Activated CD8-positive, alpha-beta T cell treated with anti-CD3 and anti-CD28 coated beads for 36 hours (primary cell): ENCODE measurements around the gene BTG1. TPM values are rescaled to one million over a fixed set of nuclear protein-coding genes. Genes with fewer than 3 reads are reported as not detected.

Experiments
- ATAC-seq: fragments of 200-7000 bp; cut with Tn5 transposase; one replicate; pipeline ENCODE4 v1.10.0; 2021; ENCODE audit warnings: mild to moderate bottlenecking, moderate library complexity
- CTCF ChIA-PET: fragments of 350-600 bp; sonication (Branson Sonifier 250); formaldehyde crosslinking; loops from one replicate; lab custom pipeline; 2021; ENCODE audit warnings: antibody characterized with exemption; lab: Charles Lee
- POLR2A ChIA-PET: fragments of 350-600 bp; sonication (Branson Sonifier 250); formaldehyde crosslinking; loops from one replicate; lab custom pipeline; 2021; ENCODE audit warnings: antibody characterized with exemption; lab: Charles Lee
- DNase-seq: peaks from one replicate; pipeline ENCODE4 v3.0.0-alpha.2; 2020
- H3K27ac Mint-ChIP-seq: one replicate; pipeline ENCODE4 v1.8.0; 2021; ENCODE audit warnings: mild to moderate bottlenecking, mixed read lengths
- H3K27me3 Mint-ChIP-seq: one replicate; pipeline ENCODE4 v1.8.0; 2021; ENCODE audit warnings: mixed read lengths
- H3K36me3 Mint-ChIP-seq: one replicate; pipeline ENCODE4 v1.8.0; 2021; ENCODE audit warnings: low read depth, mixed read lengths
- H3K4me1 Mint-ChIP-seq: one replicate; pipeline ENCODE4 v1.8.0; 2021; ENCODE audit warnings: low read depth, mixed read lengths
- H3K4me3 Mint-ChIP-seq: one replicate; pipeline ENCODE4 v1.8.0; 2021; ENCODE audit warnings: mild to moderate bottlenecking, moderate library complexity, mixed read lengths
- H3K9me3 Mint-ChIP-seq: one replicate; pipeline ENCODE4 v1.8.0; 2021; ENCODE audit warnings: mixed read lengths
- intact Hi-C: fragments of 100-400 bp; cut with micrococcal nuclease; formaldehyde crosslinking; loops from one replicate; pipeline ENCODE4 v1.10.0; 2022
- total RNA-seq, 2 experiments: library from RNA; stranded (reverse); gene quantifications; one replicate each; pipeline ENCODE4 v1.2.3, GENCODE V29; 2021
- TF ChIP-seq, protein P1 (sequence below): fragments of 200-600 bp; IDR thresholded peaks from one replicate; pipeline ENCODE4 v1.8.0; 2022; ENCODE audit warnings: antibody characterized with exemption, mild to moderate bottlenecking

BTG1 gene
- total RNA-seq, 2 experiments from 2014 or later = 197 to 200 TPM

DNA sequence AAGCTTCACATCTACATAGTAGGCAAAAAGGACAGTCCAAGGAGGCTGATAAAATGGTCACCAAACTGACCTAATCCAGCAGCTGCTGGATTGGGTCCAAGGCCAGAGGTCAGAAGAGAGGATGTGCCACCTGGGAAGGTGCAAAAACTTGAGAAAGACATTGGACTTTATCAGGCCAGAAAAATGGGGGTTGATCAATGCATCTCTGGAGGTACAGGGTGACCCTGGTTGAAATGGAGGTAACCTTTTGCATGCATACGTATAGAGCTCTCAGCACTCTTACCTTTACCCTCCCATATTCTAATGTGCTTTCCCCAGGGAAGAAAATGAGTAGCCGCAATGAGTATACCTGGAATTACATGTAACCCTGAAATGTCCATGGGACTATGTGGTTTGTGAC, 16.0 kb downstream of the BTG1 start:
- Mint-ChIP-seq H3K4me3 (peak overlapping the region; percentile 13), H3K4me1 (peaks cover 76% of the 10 kb centered on the region), H3K27me3 (no peaks in the 10 kb centered on the region), H3K36me3 (peaks cover 60% of the 10 kb centered on the region), H3K27ac (peak overlapping the region; percentile 90), H3K9me3 (peaks cover 6% of the 10 kb centered on the region)
- CTCF ChIA-PET = interaction anchor here (0.8 to 1.1 kb wide), 2 partner anchors 15 to 19 kb away, joined by 3 read pairs; no protein-coding TSS in a partner anchor
- no peak for ATAC-seq
- TF ChIP-seq, protein P1, sequence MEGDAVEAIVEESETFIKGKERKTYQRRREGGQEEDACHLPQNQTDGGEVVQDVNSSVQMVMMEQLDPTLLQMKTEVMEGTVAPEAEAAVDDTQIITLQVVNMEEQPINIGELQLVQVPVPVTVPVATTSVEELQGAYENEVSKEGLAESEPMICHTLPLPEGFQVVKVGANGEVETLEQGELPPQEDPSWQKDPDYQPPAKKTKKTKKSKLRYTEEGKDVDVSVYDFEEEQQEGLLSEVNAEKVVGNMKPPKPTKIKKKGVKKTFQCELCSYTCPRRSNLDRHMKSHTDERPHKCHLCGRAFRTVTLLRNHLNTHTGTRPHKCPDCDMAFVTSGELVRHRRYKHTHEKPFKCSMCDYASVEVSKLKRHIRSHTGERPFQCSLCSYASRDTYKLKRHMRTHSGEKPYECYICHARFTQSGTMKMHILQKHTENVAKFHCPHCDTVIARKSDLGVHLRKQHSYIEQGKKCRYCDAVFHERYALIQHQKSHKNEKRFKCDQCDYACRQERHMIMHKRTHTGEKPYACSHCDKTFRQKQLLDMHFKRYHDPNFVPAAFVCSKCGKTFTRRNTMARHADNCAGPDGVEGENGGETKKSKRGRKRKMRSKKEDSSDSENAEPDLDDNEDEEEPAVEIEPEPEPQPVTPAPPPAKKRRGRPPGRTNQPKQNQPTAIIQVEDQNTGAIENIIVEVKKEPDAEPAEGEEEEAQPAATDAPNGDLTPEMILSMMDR = no peak
- no peak for DNase-seq
- intact Hi-C loops = loop anchor here (5.0 to 10.0 kb wide), 3 partner anchors 72 to 1315 kb away; partner anchors contain the start of gene UBE2N
- POLR2A ChIA-PET = interaction anchor here (0.6 to 1.0 kb wide), 3 partner anchors 10 to 410 kb away, joined by 3 to 5 read pairs (median 3); partner anchors contain the start of gene BTG1

DNA sequence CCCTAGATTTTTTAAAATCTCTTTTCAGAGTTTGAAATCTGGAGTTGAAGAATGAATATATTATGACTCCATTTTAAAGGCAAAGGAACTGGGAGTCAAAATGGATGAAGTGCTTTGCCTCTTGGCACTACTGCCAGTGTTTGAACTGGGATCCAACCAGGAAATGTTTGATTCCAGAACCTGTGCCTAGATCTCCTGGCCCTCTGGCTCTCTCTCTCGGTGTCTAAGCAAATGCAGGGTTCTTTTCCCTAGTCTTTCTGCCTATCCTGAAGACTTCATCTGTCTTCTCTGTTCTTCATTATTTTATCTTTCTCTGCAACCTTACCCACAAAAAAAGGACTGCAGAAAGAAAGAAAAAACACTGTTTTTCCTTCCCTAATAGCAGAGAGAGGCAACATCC, 17.0 kb downstream of the BTG1 start:
- intact Hi-C loops = no loop called here
- Mint-ChIP-seq H3K27ac (peak overlapping the region; percentile 78), H3K9me3 (peaks cover 6% of the 10 kb centered on the region), H3K4me3 (no peak overlapping the region), H3K4me1 (peaks cover 76% of the 10 kb centered on the region), H3K36me3 (peaks cover 60% of the 10 kb centered on the region), H3K27me3 (no peaks in the 10 kb centered on the region)
- DNase-seq (no peak), ATAC-seq (no peak)
- CTCF ChIA-PET = no interaction called here
- POLR2A ChIA-PET = no interaction called here
- TF ChIP-seq, protein P1 = no peak

DNA sequence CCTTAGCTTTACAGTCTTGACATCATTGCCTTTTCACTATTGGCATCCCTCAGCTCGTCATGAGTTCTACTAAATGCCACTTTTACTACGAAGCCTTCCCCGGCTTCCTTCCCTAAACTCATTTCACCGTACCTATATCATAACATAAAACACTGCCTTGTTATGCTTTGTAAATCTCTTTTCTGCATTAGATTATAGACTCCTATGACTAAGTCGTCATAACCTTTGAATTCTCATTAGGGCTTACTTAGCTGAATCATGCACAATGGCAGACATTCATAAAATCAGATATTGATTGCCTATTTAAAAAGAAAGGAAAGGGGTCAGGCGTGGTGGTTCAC, 21.0 kb downstream of the BTG1 start:
- ChIA-PET CTCF (no interaction called here), POLR2A (interaction anchor here (0.8 to 3.5 kb wide), 5 partner anchors 10 to 21 kb away, joined by 3 to 16 read pairs (median 4); partner anchors contain the start of gene BTG1)
- DNase-seq (no peak), ATAC-seq (peak; percentile 67)
- intact Hi-C loops = no loop called here
- peaks cover 65% of the 10 kb centered on the region for H3K36me3 Mint-ChIP-seq
- no peaks in the 10 kb centered on the region for H3K27me3 Mint-ChIP-seq
- H3K27ac Mint-ChIP-seq = peak overlapping the region; percentile 84
- TF ChIP-seq, protein P1 = no peak
- H3K9me3 Mint-ChIP-seq = peaks cover 11% of the 10 kb centered on the region
- peak overlapping the region; percentile 34 for H3K4me3 Mint-ChIP-seq
- peaks cover 58% of the 10 kb centered on the region for H3K4me1 Mint-ChIP-seq

DNA sequence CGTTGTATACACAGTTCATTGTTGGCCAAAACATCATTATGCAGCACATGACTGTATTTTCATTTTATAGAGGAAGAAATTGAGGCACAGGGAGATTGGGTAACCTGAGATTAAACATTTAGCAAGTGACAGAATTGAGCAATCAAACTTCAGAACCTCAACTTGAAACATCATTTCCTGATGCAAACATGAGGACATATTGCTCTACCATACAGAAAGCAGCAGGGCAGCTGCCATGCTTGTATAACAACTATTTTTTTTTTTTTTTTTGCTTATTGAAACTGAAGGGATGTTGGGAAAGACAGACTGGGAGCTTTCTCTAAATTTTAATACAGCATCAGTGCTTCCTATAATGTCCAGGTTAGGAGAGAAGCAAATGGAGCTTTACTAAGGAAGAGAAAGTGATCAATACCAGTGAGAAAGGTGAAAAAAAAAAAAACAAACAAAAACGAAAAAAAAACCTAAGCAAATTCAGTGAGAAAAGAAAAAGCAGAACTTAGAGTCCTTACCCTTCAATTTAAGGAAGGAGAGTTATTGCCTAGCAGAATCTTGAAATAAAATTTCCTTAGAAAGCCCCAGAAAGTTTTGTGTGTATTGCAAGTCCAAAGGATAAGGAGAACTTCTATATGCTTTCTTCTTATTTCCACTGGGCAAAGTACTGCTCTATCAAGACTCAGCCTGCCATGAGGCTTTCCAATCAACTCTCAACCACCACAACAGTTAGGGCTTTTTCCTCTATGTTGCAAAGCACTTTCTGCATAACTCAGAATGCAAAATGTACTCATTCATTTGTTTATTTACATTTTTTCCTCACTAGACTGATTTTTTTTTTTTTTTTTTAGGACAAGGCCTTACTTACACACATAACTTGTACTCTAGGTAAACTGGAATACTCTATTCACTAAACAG, 21.6 kb downstream of the BTG1 start:
- DNase-seq (no peak), ATAC-seq (peak; percentile 18)
- Mint-ChIP-seq H3K4me3 (peak overlapping the region; percentile 34), H3K9me3 (peaks cover 11% of the 10 kb centered on the region), H3K27me3 (no peaks in the 10 kb centered on the region), H3K36me3 (peaks cover 65% of the 10 kb centered on the region), H3K27ac (peak overlapping the region; percentile 84), H3K4me1 (peaks cover 58% of the 10 kb centered on the region)
- TF ChIP-seq, protein P1 = no peak
- intact Hi-C loops = no loop called here
- ChIA-PET CTCF (interaction anchor here (1.4 kb wide), 1 partner anchor 10 kb away, joined by 3 read pairs; no protein-coding TSS in a partner anchor), POLR2A (interaction anchor here (0.7 to 3.5 kb wide), 7 partner anchors 11 to 39 kb away, joined by 3 to 16 read pairs (median 3); partner anchors contain the start of gene BTG1)
